ENCODE data around the gene RCAN2.

RCAN2 gene

GRCh38 chr6:46184114-46184513 lies 307.1 kb downstream of the RCAN2 start:
- Histone ChIP-seq H3K27ac (no peak overlapping the region), H3K9ac (no peak overlapping the region)

GRCh38 chr6:46175976-46176375 lies 315.3 kb downstream of the RCAN2 start:
- no peak overlapping the region for H3K27ac ChIP-seq
- no peak for TF ChIP-seq CTCF (IDR thresholded peaks at IDR 0.05)
- no peaks in the 10 kb centered on the region for H3K9me3 ChIP-seq (ENCODE audit: control insufficient read depth, low read length)
- H3K4me2 ChIP-seq (ENCODE audit: low read length): no peak overlapping the region
- no peak overlapping the region for H3K4me3 ChIP-seq (ENCODE audit: low read depth, low read length)
- H3K4me1 ChIP-seq: no peaks in the 10 kb centered on the region
- H2AFZ ChIP-seq: no peak overlapping the region
- no peak overlapping the region for H3K9ac ChIP-seq
- no peaks in the 10 kb centered on the region for H3K79me2 ChIP-seq
- H3K27me3 ChIP-seq (ENCODE audit: control insufficient read depth, insufficient read depth, low read length): no peaks in the 10 kb centered on the region
- no peaks in the 10 kb centered on the region for H3K36me3 ChIP-seq (ENCODE audit: control insufficient read depth, insufficient read depth, low read length)

More at GRCh38 chr6:46184114-46184513, 307.1 kb downstream of the RCAN2 start:
- TF ChIP-seq CTCF (IDR thresholded peaks at IDR 0.05): no peak
- Histone ChIP-seq H3K4me3 (ENCODE audit: low read depth, low read length) (no peak overlapping the region), H3K79me2 (no peaks in the 10 kb centered on the region), H3K27me3 (ENCODE audit: control insufficient read depth, insufficient read depth, low read length) (no peaks in the 10 kb centered on the region), H3K36me3 (ENCODE audit: control insufficient read depth, insufficient read depth, low read length) (no peaks in the 10 kb centered on the region), H3K4me2 (ENCODE audit: low read length) (no peak overlapping the region), H2AFZ (no peak overlapping the region), H3K4me1 (no peaks in the 10 kb centered on the region), H3K9me3 (ENCODE audit: control insufficient read depth, low read length) (no peaks in the 10 kb centered on the region)

- Histone ChIP-seq H3K36me3 (ENCODE audit: control insufficient read depth, insufficient read depth, low read length) (no peaks in the 10 kb centered on the region), H3K4me3 (ENCODE audit: low read depth, low read length) (no peak overlapping the region), H3K4me1 (no peaks in the 10 kb centered on the region), H3K9me3 (ENCODE audit: control insufficient read depth, low read length) (no peaks in the 10 kb centered on the region), H3K9ac (no peak overlapping the region), H3K27me3 (ENCODE audit: control insufficient read depth, insufficient read depth, low read length) (no peaks in the 10 kb centered on the region), H3K4me2 (ENCODE audit: low read length) (no peak overlapping the region), H2AFZ (no peak overlapping the region), H3K27ac (no peak overlapping the region), H3K79me2 (no peaks in the 10 kb centered on the region)
- TF ChIP-seq CTCF (IDR thresholded peaks at IDR 0.05): no peak
Observed at GRCh38 chr6:46175446-46175845, 315.8 kb downstream of the RCAN2 start.

- TF ChIP-seq CTCF (IDR thresholded peaks at IDR 0.05): no peak
- Histone ChIP-seq H3K4me3 (ENCODE audit: low read depth, low read length) (no peak overlapping the region), H3K4me2 (ENCODE audit: low read length) (no peak overlapping the region), H3K79me2 (no peaks in the 10 kb centered on the region), H3K36me3 (ENCODE audit: control insufficient read depth, insufficient read depth, low read length) (no peaks in the 10 kb centered on the region), H3K9me3 (ENCODE audit: control insufficient read depth, low read length) (no peaks in the 10 kb centered on the region), H3K27ac (no peak overlapping the region), H3K4me1 (no peaks in the 10 kb centered on the region), H3K9ac (no peak overlapping the region), H3K27me3 (ENCODE audit: control insufficient read depth, insufficient read depth, low read length) (no peaks in the 10 kb centered on the region), H2AFZ (no peak overlapping the region)
Observed at GRCh38 chr6:46174904-46175303, 316.3 kb downstream of the RCAN2 start.

GRCh38 chr6:46172176-46172575 lies 319.1 kb downstream of the RCAN2 start:
- H3K9ac ChIP-seq: no peak overlapping the region
- no peak overlapping the region for H3K27ac ChIP-seq
- H3K27me3 ChIP-seq (ENCODE audit: control insufficient read depth, insufficient read depth, low read length): no peaks in the 10 kb centered on the region
- TF ChIP-seq CTCF (IDR thresholded peaks at IDR 0.05): no peak
- H3K4me1 ChIP-seq: no peaks in the 10 kb centered on the region
- peak overlapping the region; percentile 95 for H2AFZ ChIP-seq
- H3K4me2 ChIP-seq (ENCODE audit: low read length): no peak overlapping the region
- H3K4me3 ChIP-seq (ENCODE audit: low read depth, low read length): no peak overlapping the region
- H3K79me2 ChIP-seq: peaks cover 2% of the 10 kb centered on the region
- no peaks in the 10 kb centered on the region for H3K36me3 ChIP-seq (ENCODE audit: control insufficient read depth, insufficient read depth, low read length)
- H3K9me3 ChIP-seq (ENCODE audit: control insufficient read depth, low read length): no peaks in the 10 kb centered on the region
